BJ (cell line): ENCODE data around the gene CHSY1. TPM values are rescaled to one million over a fixed set of nuclear protein-coding genes. Genes with fewer than 3 reads are reported as not detected.

Source experiments
- CTCF ChIA-PET: fragments of 350-600 bp; formaldehyde crosslinking; extraction: SDS; loops from one replicate; lab custom pipeline; 2021; ENCODE audit warnings: antibody characterized with exemption, inconsistent platforms; lab: Yijun Ruan, JAX
- POLR2A ChIA-PET: fragments of 300-600 bp; sonication (Branson Sonifier 250); formaldehyde crosslinking; extraction: SDS; loops from one replicate; lab custom pipeline; 2021; ENCODE audit warnings: antibody characterized with exemption; lab: Charles Lee
- DNase-seq: peaks from one replicate; pipeline ENCODE4 v3.0.0-alpha.2; 2011; ENCODE audit warnings: low read depth
- H3K27me3 ChIP-seq: 2 replicates; pipeline ENCODE4 v1.6.0; 2011; ENCODE audit warnings: low read length; ENCODE audit not compliant: control insufficient read depth, insufficient read depth
- H3K36me3 ChIP-seq: 2 replicates; pipeline ENCODE4 v1.5.1; 2011; ENCODE audit warnings: low read length; ENCODE audit not compliant: control insufficient read depth, insufficient read depth
- H3K4me3 ChIP-seq: 2 replicates; pipeline ENCODE4 v1.5.1; 2011; ENCODE audit warnings: low read depth, mild to moderate bottlenecking, control low read depth, low read length
- CTCF ChIP-seq: IDR thresholded peaks from 2 replicates; pipeline ENCODE4 v1.5.1; 2011; ENCODE audit warnings: low read depth, mild to moderate bottlenecking, control low read depth, inconsistent platforms, low read length, moderate library complexity; ENCODE audit not compliant: insufficient read depth
- polyA plus RNA-seq: library from polyadenylated mRNA; depleted of rRNA; stranded (reverse); fragments of >200 nt; gene quantifications from 2 replicates; pipeline ENCODE4 v1.2.3, GENCODE V29; 2011

The CHSY1 gene
- polyA plus RNA-seq, 1 experiment: 17.7 TPM

DNA sequence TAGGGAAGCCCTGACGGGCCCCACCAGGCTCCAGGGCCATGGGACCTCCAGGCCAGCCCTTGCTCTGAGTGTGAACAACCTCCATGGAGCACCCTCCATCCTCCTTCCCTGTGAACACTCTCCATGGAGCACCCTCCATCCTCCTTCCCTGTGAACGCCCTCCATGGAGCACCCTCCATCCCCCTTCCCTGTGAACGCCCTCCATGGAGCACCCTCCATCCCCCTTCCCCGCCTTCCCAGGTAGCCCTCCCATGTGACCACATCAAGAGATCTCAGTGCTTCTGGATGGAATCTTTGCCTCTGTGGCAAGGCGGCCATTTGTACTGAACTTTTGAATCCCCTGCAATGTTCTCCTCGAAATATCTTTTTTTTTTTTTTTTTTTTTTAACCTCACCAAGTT is 66.5 kb downstream of the CHSY1 start:
- TF ChIP-seq CTCF: no peak
- Histone ChIP-seq H3K36me3 (peaks cover 1% of the 10 kb centered on the region; the same call in 1 of the 2 replicates), H3K27me3 (no peaks in the 10 kb centered on the region), H3K4me3 (no peak overlapping the region)
- POLR2A ChIA-PET: no interaction called here
- no peak for DNase-seq
- CTCF ChIA-PET: no interaction called here

DNA sequence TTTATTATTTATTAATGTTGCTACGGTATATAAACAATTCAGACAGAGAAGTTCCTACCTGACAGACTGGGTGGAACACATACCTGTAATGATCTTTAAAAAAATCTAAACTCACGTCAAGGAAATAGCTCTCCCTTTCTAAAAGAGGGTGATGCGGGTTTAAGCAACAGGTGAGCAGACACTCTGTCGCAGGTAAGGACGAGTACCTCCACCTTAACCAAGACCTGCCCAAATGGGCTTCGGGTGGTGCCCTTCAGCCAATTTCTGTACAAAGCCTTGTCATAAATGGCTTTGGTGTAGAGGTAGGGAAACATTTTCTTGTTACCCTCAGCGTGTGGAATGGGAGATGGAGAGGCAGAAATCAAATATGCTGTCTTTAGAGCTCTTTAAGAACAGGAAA is 67.0 kb downstream of the CHSY1 start:
- POLR2A ChIA-PET: no interaction called here
- TF ChIP-seq CTCF: no peak
- CTCF ChIA-PET: no interaction called here
- Histone ChIP-seq H3K36me3 (peaks cover 1% of the 10 kb centered on the region; the same call in 1 of the 2 replicates), H3K27me3 (no peaks in the 10 kb centered on the region), H3K4me3 (no peak overlapping the region)
- DNase-seq: no peak

DNA sequence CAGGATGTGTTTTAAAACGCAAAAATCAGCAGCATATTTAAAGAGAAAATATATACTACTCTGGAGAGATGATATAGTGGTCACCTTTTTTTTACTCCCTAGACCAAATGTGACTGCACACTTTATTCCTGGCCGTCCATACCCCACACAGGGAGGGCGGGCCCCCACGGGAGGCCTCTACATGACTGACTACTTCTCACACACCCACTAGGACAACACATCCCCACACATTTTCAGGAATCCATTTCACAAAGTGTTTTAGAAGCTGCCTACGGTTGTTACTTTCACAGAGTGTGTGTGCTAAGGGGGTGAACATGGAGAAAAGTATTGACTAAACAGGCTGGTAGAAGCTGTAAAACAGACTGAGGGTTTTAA is 67.9 kb downstream of the CHSY1 start:
- POLR2A ChIA-PET: no interaction called here

GRCh38 chr15:101183226-101183930 is 68.5 kb downstream of the CHSY1 start:
- Histone ChIP-seq H3K4me3 (no peak overlapping the region), H3K36me3 (peaks cover 1% of the 10 kb centered on the region; the same call in 1 of the 2 replicates), H3K27me3 (no peaks in the 10 kb centered on the region)
- ChIA-PET POLR2A (no interaction called here), CTCF (no interaction called here)
- TF ChIP-seq CTCF: no peak
- no peak for DNase-seq

More for the DNA sequence above, 67.9 kb downstream of the CHSY1 start:
- H3K27me3 ChIP-seq: no peaks in the 10 kb centered on the region
- no peak for DNase-seq
- no peak overlapping the region for H3K4me3 ChIP-seq
- peaks cover 1% of the 10 kb centered on the region; the same call in 1 of the 2 replicates for H3K36me3 ChIP-seq
- no peak for TF ChIP-seq CTCF
- CTCF ChIA-PET: no interaction called here

DNA sequence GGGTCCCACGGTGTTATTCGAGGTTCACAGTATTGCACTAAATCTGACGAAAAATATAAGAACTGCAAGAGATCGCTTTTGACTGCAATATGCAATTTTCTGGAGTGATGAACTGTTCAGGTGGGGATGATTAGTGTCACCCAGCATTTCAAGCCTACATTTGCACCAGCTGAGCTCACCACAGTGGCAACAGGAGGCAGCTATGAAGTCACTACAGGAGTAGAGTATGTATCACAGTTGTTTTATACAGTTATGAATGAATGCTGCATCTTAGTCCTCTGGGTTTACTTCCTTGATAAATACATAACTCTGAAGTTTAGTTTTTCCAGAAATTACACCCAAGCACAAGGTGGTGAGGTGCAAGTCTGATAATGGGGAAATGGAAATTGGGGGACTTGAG is 69.6 kb downstream of the CHSY1 start:
- H3K27me3 ChIP-seq: no peaks in the 10 kb centered on the region
- no peak for DNase-seq
- H3K36me3 ChIP-seq: peaks cover 1% of the 10 kb centered on the region; the same call in 1 of the 2 replicates
- POLR2A ChIA-PET: no interaction called here
- H3K4me3 ChIP-seq: no peak overlapping the region
- CTCF ChIA-PET: interaction anchor here (1.4 kb wide), 1 partner anchor 12 kb away, joined by 4 read pairs; no protein-coding TSS in a partner anchor
- TF ChIP-seq CTCF: no peak
